NCI-H1417 treated with DMSO at 0.1 percent for 48 hours (cell line): ENCODE results near the gene SLC34A3.
"Not testable (repeated sequence)": the region's sequence is repeated elsewhere in the genome, so short reads cannot be mapped to it uniquely, and the experiment has no call there.

ENCODE experiments used
- DNase-seq: peaks from one replicate; lab custom pipeline; 2025; lab: John Stamatoyannopoulos, UW

Gene SLC34A3

GRCh38 chr9:137255448-137256114 is 24.9 kb downstream of the SLC34A3 start:
- no peak for DNase-seq

GRCh38 chr9:137256362-137256761 is 25.7 kb downstream of the SLC34A3 start:
- DNase-seq: no peak

- DNase-seq: no peak
Observed at GRCh38 chr9:137256856-137257255, 26.2 kb downstream of the SLC34A3 start.

- not testable (repeated sequence) for DNase-seq
Observed at GRCh38 chr9:137262173-137262908, 31.6 kb downstream of the SLC34A3 start.

- no peak for DNase-seq
Observed at GRCh38 chr9:137262909-137263285, 32.2 kb downstream of the SLC34A3 start.

GRCh38 chr9:137263506-137263905 is 32.8 kb downstream of the SLC34A3 start:
- no peak for DNase-seq

GRCh38 chr9:137264067-137264466 is 33.4 kb downstream of the SLC34A3 start:
- no peak for DNase-seq

- DNase-seq: no peak
Observed at GRCh38 chr9:137265496-137266161, 34.9 kb downstream of the SLC34A3 start.

- no peak for DNase-seq
Observed at GRCh38 chr9:137266162-137266527, 35.4 kb downstream of the SLC34A3 start.

- DNase-seq: no peak
Observed at GRCh38 chr9:137266585-137267453, 36.1 kb downstream of the SLC34A3 start.

GRCh38 chr9:137267933-137268355 is 37.2 kb downstream of the SLC34A3 start:
- no peak for DNase-seq

GRCh38 chr9:137268538-137269201 is 38.0 kb downstream of the SLC34A3 start:
- no peak for DNase-seq

- no peak for DNase-seq
Observed at GRCh38 chr9:137269231-137269772, 38.6 kb downstream of the SLC34A3 start.

- DNase-seq: no peak
Observed at GRCh38 chr9:137270929-137271695, 40.4 kb downstream of the SLC34A3 start.

- DNase-seq: no peak
Observed at GRCh38 chr9:137271696-137272076, 41.0 kb downstream of the SLC34A3 start.

- no peak for DNase-seq
Observed at GRCh38 chr9:137272241-137273094, 41.8 kb downstream of the SLC34A3 start.

GRCh38 chr9:137273095-137273490 is 42.4 kb downstream of the SLC34A3 start:
- DNase-seq: no peak

- no peak for DNase-seq
Observed at GRCh38 chr9:137273611-137274320, 43.1 kb downstream of the SLC34A3 start.

GRCh38 chr9:137275203-137275587 is 44.5 kb downstream of the SLC34A3 start:
- DNase-seq: no peak
